Glutamatergic neuron (in vitro differentiated cells): ENCODE measurements around the gene IL11RA. TPM values are rescaled to one million over a fixed set of nuclear protein-coding genes. Genes with fewer than 3 reads are reported as not detected.

Source experiments
- DNase-seq: peaks from one replicate; pipeline ENCODE4 v3.0.0; 2022
- H3K27ac Mint-ChIP-seq: one replicate; pipeline ENCODE4 v1.8.0; 2020; ENCODE audit warnings: mild to moderate bottlenecking, mixed read lengths, inconsistent platforms; ENCODE audit not compliant: unreplicated experiment
- H3K27me3 Mint-ChIP-seq: one replicate; pipeline ENCODE4 v1.8.0; 2020; ENCODE audit warnings: mild to moderate bottlenecking, moderate library complexity, mixed read lengths, inconsistent platforms; ENCODE audit not compliant: unreplicated experiment
- H3K36me3 Mint-ChIP-seq: one replicate; pipeline ENCODE4 v1.8.0; 2020; ENCODE audit warnings: mild to moderate bottlenecking, mixed read lengths, inconsistent platforms; ENCODE audit not compliant: unreplicated experiment
- H3K4me1 Mint-ChIP-seq: one replicate; pipeline ENCODE4 v1.8.0; 2020; ENCODE audit warnings: mild to moderate bottlenecking, low read depth, mixed read lengths, inconsistent platforms; ENCODE audit not compliant: unreplicated experiment
- H3K4me3 Mint-ChIP-seq: one replicate; pipeline ENCODE4 v1.8.0; 2020; ENCODE audit warnings: mild to moderate bottlenecking, mixed read lengths, inconsistent platforms; ENCODE audit not compliant: unreplicated experiment
- H3K9me3 Mint-ChIP-seq: one replicate; pipeline ENCODE4 v1.8.0; 2020; ENCODE audit warnings: mild to moderate bottlenecking, moderate library complexity, mixed read lengths, inconsistent platforms; ENCODE audit not compliant: unreplicated experiment
- total RNA-seq: library from RNA; stranded (reverse); fragmentation: NEBNext Ultra II Directional; extraction: Animal tissue kit (Norgen Biotek cat#: 25700); gene quantifications from one replicate; pipeline ENCODE4 v1.2.1, GENCODE V29; 2021; ENCODE audit not compliant: unreplicated experiment
- TF ChIP-seq, protein P1 (sequence below): fragments of 200-600 bp; sonication (generic); IDR thresholded peaks from one replicate; pipeline ENCODE4 v1.5.0; 2021; ENCODE audit not compliant: partially characterized antibody, unreplicated experiment

Gene IL11RA
- total RNA-seq, 1 donor from 2014 or later = 28.8 TPM

DNA sequence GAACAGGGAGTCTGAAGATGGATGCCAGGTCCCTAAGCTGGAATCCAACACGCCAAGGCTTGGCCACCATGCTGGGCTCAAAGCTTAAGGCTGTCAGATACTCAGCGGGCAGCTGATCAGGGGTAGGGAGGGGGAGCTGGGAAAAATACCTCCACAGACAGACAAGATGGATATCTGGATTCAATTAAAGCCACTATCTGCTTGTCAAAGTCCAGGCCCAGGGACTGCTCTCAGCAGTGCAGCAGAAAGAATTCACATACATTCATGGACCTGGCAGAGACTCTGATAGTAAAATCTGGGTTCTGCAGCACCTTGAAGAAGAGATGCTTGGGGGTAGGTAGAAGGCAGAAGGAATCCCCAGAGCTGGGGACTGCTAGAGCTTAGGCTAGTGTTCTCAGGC is 36.9 kb upstream of the IL11RA start:
- H3K27me3 Mint-ChIP-seq = peaks cover 2% of the 10 kb centered on the region
- TF ChIP-seq, protein P1, sequence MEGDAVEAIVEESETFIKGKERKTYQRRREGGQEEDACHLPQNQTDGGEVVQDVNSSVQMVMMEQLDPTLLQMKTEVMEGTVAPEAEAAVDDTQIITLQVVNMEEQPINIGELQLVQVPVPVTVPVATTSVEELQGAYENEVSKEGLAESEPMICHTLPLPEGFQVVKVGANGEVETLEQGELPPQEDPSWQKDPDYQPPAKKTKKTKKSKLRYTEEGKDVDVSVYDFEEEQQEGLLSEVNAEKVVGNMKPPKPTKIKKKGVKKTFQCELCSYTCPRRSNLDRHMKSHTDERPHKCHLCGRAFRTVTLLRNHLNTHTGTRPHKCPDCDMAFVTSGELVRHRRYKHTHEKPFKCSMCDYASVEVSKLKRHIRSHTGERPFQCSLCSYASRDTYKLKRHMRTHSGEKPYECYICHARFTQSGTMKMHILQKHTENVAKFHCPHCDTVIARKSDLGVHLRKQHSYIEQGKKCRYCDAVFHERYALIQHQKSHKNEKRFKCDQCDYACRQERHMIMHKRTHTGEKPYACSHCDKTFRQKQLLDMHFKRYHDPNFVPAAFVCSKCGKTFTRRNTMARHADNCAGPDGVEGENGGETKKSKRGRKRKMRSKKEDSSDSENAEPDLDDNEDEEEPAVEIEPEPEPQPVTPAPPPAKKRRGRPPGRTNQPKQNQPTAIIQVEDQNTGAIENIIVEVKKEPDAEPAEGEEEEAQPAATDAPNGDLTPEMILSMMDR = no peak
- no peak overlapping the region for H3K27ac Mint-ChIP-seq
- no peaks in the 10 kb centered on the region for H3K36me3 Mint-ChIP-seq
- H3K4me1 Mint-ChIP-seq = peaks cover 14% of the 10 kb centered on the region
- peaks cover 9% of the 10 kb centered on the region for H3K9me3 Mint-ChIP-seq
- DNase-seq = no peak
- H3K4me3 Mint-ChIP-seq = no peak overlapping the region

DNA sequence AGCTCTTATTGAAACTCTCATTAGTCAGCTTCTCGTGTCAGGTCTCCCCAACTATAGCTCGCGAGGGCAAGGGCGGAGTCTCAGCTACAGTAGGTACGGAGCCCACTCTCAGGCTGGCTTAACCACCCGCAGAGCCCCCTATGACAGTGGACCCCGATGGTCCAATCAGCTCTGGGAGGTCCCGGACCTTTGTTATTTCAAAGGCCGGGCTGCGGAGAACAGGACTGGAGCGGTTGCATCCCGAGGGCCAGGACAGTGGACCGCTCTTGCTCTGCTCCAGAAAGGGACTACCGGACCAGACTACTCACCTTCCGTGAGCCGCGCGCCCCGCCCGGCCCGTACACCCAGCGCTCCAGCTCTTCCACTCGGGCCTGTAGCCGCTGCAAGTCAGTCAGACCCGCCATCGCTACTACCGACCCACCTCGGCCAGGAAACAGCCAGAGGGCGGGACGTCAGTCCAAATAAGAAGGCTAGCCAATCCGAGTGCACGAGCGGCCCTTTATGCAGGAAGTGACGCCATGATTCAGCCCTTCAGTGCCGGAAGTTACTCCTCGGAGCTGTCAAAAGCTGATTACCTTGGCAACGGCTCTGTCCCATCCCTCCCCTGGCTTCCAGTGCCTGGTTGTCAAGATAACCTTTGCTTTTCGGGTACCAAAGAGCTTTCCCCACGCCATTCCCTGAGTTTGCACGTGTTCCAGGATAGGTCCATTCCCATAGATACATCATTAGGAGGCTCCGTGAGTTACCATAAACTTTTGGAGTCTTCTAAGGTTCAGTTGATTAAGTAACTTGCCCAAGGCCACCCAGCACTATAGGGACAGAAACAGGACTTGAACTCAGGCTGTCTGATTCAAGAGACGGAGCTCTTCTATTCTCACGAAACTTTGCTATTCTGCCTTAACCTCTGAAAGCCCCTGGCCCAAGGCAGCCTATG is 31.7 kb upstream of the IL11RA start, which contains the start of gene DCTN3:
Gene DCTN3 (minus strand): TSS at position 435 of the 934 bp plus-strand sequence. CDS start 31 bp downstream, at position 404.
- Mint-ChIP-seq H3K4me3 (peak within 1 kb of the TSS; percentile 99), H3K27me3 (peaks cover 14% of the 10 kb centered on the region), H3K9me3 (peaks cover 6% of the 10 kb centered on the region), H3K4me1 (peaks cover 5% of the 10 kb centered on the region), H3K36me3 (no peaks in the 10 kb centered on the region), H3K27ac (peak within 1 kb of the TSS; percentile 76)
- TF ChIP-seq, protein P1 = no peak
- peak; percentile 89 for DNase-seq

DNA sequence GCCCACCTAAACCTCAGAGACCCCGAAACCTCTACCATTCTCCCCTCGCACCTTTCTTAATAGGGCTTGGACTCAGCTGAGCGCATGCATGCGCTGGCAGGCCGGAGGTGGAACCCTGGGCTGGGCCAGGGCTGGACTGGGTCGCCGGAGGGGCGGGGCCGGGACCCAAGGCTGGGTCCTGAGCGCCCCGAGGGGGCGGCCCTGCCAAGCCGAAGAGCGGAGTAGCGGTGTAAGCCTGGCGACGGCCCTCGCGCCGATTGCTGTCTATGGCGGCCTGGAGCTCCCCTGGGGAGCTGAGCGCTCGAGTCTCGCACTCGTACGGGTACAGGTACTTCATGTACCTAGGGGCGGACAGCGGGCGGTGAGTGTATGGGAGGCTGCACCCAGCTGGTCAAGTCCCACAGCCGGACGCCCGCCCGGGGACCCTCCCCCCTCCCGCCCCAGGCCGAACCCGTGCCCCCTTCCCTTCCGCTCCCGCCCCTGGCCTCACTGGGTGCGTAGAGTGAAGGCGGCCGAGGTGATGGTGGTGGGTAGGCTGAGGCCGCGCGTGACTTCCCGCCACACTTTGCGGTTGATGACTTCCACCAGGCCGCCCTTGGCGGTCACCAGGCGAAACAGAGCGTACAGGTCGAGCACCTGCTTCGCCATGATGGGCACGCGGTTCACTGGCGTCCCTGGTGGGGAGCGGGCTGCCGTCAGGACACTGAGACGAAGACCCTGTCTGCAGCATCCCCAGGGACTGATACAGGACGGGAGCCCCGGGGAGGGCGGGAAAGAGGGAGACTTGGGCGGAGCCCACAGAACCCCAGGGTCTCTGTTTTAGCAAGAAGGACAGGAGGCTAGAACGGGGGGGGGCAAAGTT is 28.4 kb upstream of the IL11RA start:
- H3K27me3 Mint-ChIP-seq = peaks cover 30% of the 10 kb centered on the region
- peaks cover 5% of the 10 kb centered on the region for H3K36me3 Mint-ChIP-seq
- H3K4me3 Mint-ChIP-seq = no peak overlapping the region

DNA sequence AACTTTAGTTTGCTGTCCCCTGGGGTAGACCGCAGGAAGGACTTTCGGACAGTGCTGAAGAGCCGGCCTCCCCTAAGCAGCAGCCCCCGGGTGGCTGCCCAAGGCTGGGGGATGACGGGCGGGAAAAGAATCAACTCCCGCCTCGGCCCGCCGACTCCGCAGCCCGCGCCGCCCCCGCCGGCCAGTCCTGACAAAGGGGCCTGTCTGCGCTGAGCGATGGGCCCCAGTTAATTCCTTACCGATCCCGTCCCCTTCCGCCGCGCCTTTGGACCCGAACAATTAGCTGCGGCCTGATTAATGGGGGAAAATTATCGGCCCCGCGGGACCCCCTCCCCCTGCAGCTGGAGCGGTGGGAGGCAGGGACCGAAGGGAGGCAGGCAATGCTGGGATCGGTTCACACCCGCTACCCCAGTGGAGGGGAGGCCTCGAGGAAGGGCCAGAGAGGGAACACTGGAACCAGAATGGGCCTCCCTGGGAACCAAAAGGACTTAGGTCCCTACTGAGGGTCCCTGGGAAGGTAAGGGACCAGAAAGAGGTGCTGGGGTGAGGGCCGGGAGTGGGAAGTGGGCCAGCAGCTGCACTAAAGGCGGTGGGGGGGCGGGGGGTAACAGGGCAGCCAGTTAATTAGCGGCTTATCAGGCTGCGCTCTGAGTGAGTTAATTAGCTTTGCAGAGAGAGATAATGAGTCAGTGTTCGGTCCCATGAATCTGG is 27.4 kb upstream of the IL11RA start:
- H3K36me3 Mint-ChIP-seq = peaks cover 6% of the 10 kb centered on the region
- no peak for DNase-seq
- peaks cover 11% of the 10 kb centered on the region for H3K4me1 Mint-ChIP-seq
- peaks cover 11% of the 10 kb centered on the region for H3K9me3 Mint-ChIP-seq
- no peak overlapping the region for H3K27ac Mint-ChIP-seq
- no peak overlapping the region for H3K4me3 Mint-ChIP-seq
- TF ChIP-seq, protein P1 = no peak
- peaks cover 36% of the 10 kb centered on the region for H3K27me3 Mint-ChIP-seq

More for the DNA sequence above, 28.4 kb upstream of the IL11RA start:
- peaks cover 11% of the 10 kb centered on the region for H3K4me1 Mint-ChIP-seq
- H3K9me3 Mint-ChIP-seq = peaks cover 8% of the 10 kb centered on the region
- no peak for DNase-seq
- no peak overlapping the region for H3K27ac Mint-ChIP-seq
- TF ChIP-seq, protein P1 = no peak
